ENCODE measurements around the gene NHS. TPM values are rescaled to one million over a fixed set of nuclear protein-coding genes. Genes with fewer than 3 reads are reported as not detected.

The NHS gene
- total RNA-seq, 1 experiment from 2014 or later: 2.2 TPM

DNA sequence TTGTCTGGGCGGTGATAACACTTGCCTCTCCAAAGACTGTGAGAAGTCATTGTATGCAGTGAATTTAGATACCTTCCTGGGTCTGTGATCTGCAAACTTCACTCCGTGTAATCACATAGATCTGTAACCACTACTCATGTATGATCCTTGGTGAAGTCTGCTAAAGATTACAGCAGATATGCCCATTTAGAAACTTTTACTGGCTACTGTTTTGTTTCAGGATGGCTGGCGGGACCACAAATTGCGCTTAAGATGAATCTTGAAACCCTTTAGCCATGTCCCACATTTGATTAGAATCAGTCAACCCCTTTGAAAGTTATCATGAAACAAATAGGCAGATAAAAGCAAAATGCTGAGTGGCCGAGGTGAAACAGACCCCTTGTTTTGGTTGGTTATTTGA, 235.8 kb downstream of the NHS start:
- POLR2A ChIA-PET: no interaction called here
- no peak for DNase-seq

DNA sequence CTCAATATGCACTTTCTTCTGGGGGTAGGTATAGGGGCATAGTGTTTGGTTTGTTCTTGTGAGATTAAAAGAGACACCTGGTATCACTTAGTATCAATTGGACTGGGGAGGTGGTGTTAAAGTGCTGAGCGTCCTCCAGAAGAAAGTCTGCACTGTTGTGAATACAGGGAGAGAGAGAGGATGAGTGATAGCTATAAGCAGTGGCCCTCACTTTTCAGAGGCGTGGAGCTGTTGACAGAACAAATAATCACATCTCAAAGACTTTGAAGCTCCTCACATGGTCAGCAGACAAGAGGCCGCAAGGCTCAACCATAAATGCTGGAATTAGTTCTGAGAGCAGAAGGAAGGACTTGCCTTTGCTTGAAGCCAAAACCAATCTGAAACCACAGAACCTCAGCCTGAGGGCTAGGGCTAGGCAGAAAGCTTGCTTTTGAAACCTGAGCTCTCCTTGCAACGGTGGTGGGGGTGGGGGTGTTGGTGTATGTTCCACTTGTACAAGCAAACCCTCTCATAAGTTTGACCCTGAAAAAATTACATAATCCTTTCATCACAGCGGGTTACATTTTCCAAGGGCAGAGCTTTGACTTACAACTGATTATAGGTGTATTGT, 239.1 kb downstream of the NHS start:
- Histone ChIP-seq H3K4me1 (no peaks in the 10 kb centered on the region; the same call in 1 of the 2 replicates), H3K36me3 (ENCODE audit: control insufficient read depth, insufficient read depth, low read length) (no peaks in the 10 kb centered on the region), H3K4me3 (ENCODE audit: low read depth, low read length) (no peak overlapping the region), H3K9me3 (no peaks in the 10 kb centered on the region), H3K27me3 (replicated peaks; ENCODE audit: control insufficient read depth, insufficient read depth, low read length) (no peaks in the 10 kb centered on the region)
- H3K9me3 Mint-ChIP-seq (ENCODE audit: unreplicated experiment): no peaks in the 10 kb centered on the region
- H3K36me3 Mint-ChIP-seq (ENCODE audit: insufficient read depth, unreplicated experiment): peaks cover 6% of the 10 kb centered on the region
- intact Hi-C loops (cut with micrococcal nuclease; ENCODE audit: unreplicated experiment): no loop called here
- POLR2A ChIA-PET: no interaction called here
- DNase-seq: peak; percentile 42 to 63
- CTCF ChIA-PET: interaction anchor here (0.6 to 0.9 kb wide), 2 partner anchors 12 to 19 kb away, joined by 3 read pairs; no protein-coding TSS in a partner anchor
- BruUV-seq (replicated peaks): no TSS peak
- no peak overlapping the region for H3K27ac Mint-ChIP-seq (ENCODE audit: unreplicated experiment)
- H3K4me3 Mint-ChIP-seq (ENCODE audit: unreplicated experiment): no peak overlapping the region
- TF ChIP-seq, protein P1, sequence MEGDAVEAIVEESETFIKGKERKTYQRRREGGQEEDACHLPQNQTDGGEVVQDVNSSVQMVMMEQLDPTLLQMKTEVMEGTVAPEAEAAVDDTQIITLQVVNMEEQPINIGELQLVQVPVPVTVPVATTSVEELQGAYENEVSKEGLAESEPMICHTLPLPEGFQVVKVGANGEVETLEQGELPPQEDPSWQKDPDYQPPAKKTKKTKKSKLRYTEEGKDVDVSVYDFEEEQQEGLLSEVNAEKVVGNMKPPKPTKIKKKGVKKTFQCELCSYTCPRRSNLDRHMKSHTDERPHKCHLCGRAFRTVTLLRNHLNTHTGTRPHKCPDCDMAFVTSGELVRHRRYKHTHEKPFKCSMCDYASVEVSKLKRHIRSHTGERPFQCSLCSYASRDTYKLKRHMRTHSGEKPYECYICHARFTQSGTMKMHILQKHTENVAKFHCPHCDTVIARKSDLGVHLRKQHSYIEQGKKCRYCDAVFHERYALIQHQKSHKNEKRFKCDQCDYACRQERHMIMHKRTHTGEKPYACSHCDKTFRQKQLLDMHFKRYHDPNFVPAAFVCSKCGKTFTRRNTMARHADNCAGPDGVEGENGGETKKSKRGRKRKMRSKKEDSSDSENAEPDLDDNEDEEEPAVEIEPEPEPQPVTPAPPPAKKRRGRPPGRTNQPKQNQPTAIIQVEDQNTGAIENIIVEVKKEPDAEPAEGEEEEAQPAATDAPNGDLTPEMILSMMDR (IDR thresholded peaks at IDR 0.05; ENCODE audit: insufficient read depth in 1 of 2, low read depth in 1 of 2, low read length in 1 of 2, severe bottlenecking in 1 of 2, unreplicated experiment in 1 of 2): no peak
- H3K4me1 Mint-ChIP-seq (ENCODE audit: low read depth, unreplicated experiment): peaks cover 13% of the 10 kb centered on the region
- no peaks in the 10 kb centered on the region for H3K27me3 Mint-ChIP-seq (ENCODE audit: insufficient read depth, unreplicated experiment)

More for the DNA sequence above, 235.8 kb downstream of the NHS start:
- Histone ChIP-seq H3K4me1 (no peaks in the 10 kb centered on the region; the same call in 1 of the 2 replicates), H3K27me3 (replicated peaks; ENCODE audit: control insufficient read depth, insufficient read depth, low read length) (no peaks in the 10 kb centered on the region), H3K36me3 (ENCODE audit: control insufficient read depth, insufficient read depth, low read length) (no peaks in the 10 kb centered on the region), H3K4me3 (ENCODE audit: low read depth, low read length) (no peak overlapping the region), H3K9me3 (no peaks in the 10 kb centered on the region)
- H3K27me3 Mint-ChIP-seq (ENCODE audit: insufficient read depth, unreplicated experiment): no peaks in the 10 kb centered on the region
- no peak overlapping the region for H3K4me3 Mint-ChIP-seq (ENCODE audit: unreplicated experiment)
- CTCF ChIA-PET: no interaction called here
- no TSS peak for BruUV-seq (replicated peaks)
- peaks cover 13% of the 10 kb centered on the region for H3K4me1 Mint-ChIP-seq (ENCODE audit: low read depth, unreplicated experiment)
- H3K27ac Mint-ChIP-seq (ENCODE audit: unreplicated experiment): no peak overlapping the region
- no peaks in the 10 kb centered on the region for H3K9me3 Mint-ChIP-seq (ENCODE audit: unreplicated experiment)
- TF ChIP-seq, protein P1 (IDR thresholded peaks at IDR 0.05; ENCODE audit: insufficient read depth in 1 of 2, low read depth in 1 of 2, low read length in 1 of 2, severe bottlenecking in 1 of 2, unreplicated experiment in 1 of 2): no peak
- peaks cover 6% of the 10 kb centered on the region for H3K36me3 Mint-ChIP-seq (ENCODE audit: insufficient read depth, unreplicated experiment)
- intact Hi-C loops (cut with micrococcal nuclease; ENCODE audit: unreplicated experiment): no loop called here

DNA sequence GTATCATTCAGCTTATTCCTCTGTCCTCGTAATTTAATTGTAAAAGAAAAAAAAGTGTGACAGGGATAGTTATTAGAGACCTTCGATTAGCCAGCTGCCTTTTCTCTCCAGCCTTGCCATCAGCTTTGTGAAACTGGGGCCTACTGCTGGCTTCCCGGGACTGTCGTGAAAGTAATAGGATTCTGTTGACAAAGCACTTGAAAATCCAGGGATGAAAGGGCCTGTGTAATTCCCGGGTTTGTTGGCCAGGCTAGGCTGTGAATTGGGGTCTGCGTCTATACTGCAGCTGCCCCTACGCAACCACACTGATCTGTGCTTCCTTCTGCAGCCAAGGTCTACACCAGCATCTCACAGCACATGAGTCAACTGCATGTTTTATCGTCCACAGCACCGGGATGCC, 241.9 kb downstream of the NHS start:
- no peak overlapping the region for H3K27ac Mint-ChIP-seq (ENCODE audit: unreplicated experiment)
- CTCF ChIA-PET: no interaction called here
- BruUV-seq (replicated peaks): no TSS peak

More for the DNA sequence above, 241.9 kb downstream of the NHS start:
- H3K36me3 ChIP-seq (ENCODE audit: control insufficient read depth, insufficient read depth, low read length): no peaks in the 10 kb centered on the region
- TF ChIP-seq, protein P1 (IDR thresholded peaks at IDR 0.05; ENCODE audit: insufficient read depth in 1 of 2, low read depth in 1 of 2, low read length in 1 of 2, severe bottlenecking in 1 of 2, unreplicated experiment in 1 of 2): no peak
- Mint-ChIP-seq H3K9me3 (ENCODE audit: unreplicated experiment) (no peaks in the 10 kb centered on the region), H3K27me3 (ENCODE audit: insufficient read depth, unreplicated experiment) (no peaks in the 10 kb centered on the region), H3K36me3 (ENCODE audit: insufficient read depth, unreplicated experiment) (peaks cover 6% of the 10 kb centered on the region), H3K4me3 (ENCODE audit: unreplicated experiment) (no peak overlapping the region), H3K4me1 (ENCODE audit: low read depth, unreplicated experiment) (peaks cover 13% of the 10 kb centered on the region)
- POLR2A ChIA-PET: no interaction called here
- no peak for DNase-seq
- H3K4me3 ChIP-seq (ENCODE audit: low read depth, low read length): no peak overlapping the region
- intact Hi-C loops (cut with micrococcal nuclease; ENCODE audit: unreplicated experiment): no loop called here
- H3K9me3 ChIP-seq: no peaks in the 10 kb centered on the region
- no peaks in the 10 kb centered on the region for H3K27me3 ChIP-seq (replicated peaks; ENCODE audit: control insufficient read depth, insufficient read depth, low read length)
- no peaks in the 10 kb centered on the region; the same call in 1 of the 2 replicates for H3K4me1 ChIP-seq

Data from Caco-2 (cell line).